ENCODE data around the gene CD7. TPM values are rescaled to one million over a fixed set of nuclear protein-coding genes. Genes with fewer than 3 reads are reported as not detected.

Gene CD7
- total and polyA plus RNA-seq, 2 donors from 2014 or later: 1.0 to 9.2 TPM

GRCh38 chr17:82302568-82302963 lies 14.8 kb downstream of the CD7 start:
- H3K36me3 ChIP-seq (ENCODE audit: control insufficient read depth in 2 of 3, insufficient read depth in 3 of 3, low read length in 3 of 3): no peaks in the 10 kb centered on the region
- no peak for FAIRE-seq
- no peak overlapping the region for H3K9ac ChIP-seq (ENCODE audit: low read length in 3 of 3)
- TF ChIP-seq, protein P1, sequence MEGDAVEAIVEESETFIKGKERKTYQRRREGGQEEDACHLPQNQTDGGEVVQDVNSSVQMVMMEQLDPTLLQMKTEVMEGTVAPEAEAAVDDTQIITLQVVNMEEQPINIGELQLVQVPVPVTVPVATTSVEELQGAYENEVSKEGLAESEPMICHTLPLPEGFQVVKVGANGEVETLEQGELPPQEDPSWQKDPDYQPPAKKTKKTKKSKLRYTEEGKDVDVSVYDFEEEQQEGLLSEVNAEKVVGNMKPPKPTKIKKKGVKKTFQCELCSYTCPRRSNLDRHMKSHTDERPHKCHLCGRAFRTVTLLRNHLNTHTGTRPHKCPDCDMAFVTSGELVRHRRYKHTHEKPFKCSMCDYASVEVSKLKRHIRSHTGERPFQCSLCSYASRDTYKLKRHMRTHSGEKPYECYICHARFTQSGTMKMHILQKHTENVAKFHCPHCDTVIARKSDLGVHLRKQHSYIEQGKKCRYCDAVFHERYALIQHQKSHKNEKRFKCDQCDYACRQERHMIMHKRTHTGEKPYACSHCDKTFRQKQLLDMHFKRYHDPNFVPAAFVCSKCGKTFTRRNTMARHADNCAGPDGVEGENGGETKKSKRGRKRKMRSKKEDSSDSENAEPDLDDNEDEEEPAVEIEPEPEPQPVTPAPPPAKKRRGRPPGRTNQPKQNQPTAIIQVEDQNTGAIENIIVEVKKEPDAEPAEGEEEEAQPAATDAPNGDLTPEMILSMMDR (IDR thresholded peaks at IDR 0.05; ENCODE audit: borderline replicate concordance, extremely low read depth, insufficient read depth): no peak
- no peak for DNase-seq
- H3K9me3 ChIP-seq (ENCODE audit: control insufficient read depth in 2 of 3, insufficient read depth in 1 of 3, low read length in 3 of 3): no peaks in the 10 kb centered on the region
- intact Hi-C loops (cut with DNase I): no loop called here
- no peak overlapping the region for H3K4me3 ChIP-seq (ENCODE audit: low read length in 3 of 3)
- no peak overlapping the region for H3K27ac ChIP-seq (ENCODE audit: low read depth in 2 of 2, low read length in 2 of 2)
- H3K27me3 ChIP-seq (ENCODE audit: control insufficient read depth, insufficient read depth, low read length): no peaks in the 10 kb centered on the region
- peaks cover 0 to 21% (median 12%) of the 10 kb centered on the region in 3 donors for H3K4me1 ChIP-seq (ENCODE audit: control insufficient read depth in 2 of 3, insufficient read depth in 2 of 3, low read depth in 1 of 3, low read length in 3 of 3)

GRCh38 chr17:82301916-82302567 lies 15.4 kb downstream of the CD7 start:
- DNase-seq (peak in 2 of 5 donors; percentile 60 to 78), FAIRE-seq (no peak)
- TF ChIP-seq, protein P1 (IDR thresholded peaks at IDR 0.05; ENCODE audit: borderline replicate concordance, extremely low read depth, insufficient read depth): no peak
- no peak overlapping the region for H3K9ac ChIP-seq (ENCODE audit: low read length in 3 of 3)
- H3K4me1 ChIP-seq (ENCODE audit: control insufficient read depth in 2 of 3, insufficient read depth in 2 of 3, low read depth in 1 of 3, low read length in 3 of 3): peaks cover under 1 to 26% (median 18%) of the 10 kb centered on the region in 3 donors
- no peak overlapping the region for H3K27ac ChIP-seq (ENCODE audit: low read depth in 2 of 2, low read length in 2 of 2)
- no peaks in the 10 kb centered on the region for H3K27me3 ChIP-seq (ENCODE audit: control insufficient read depth, insufficient read depth, low read length)
- no peak overlapping the region for H3K4me3 ChIP-seq (ENCODE audit: low read length in 3 of 3)
- H3K36me3 ChIP-seq (ENCODE audit: control insufficient read depth in 2 of 3, insufficient read depth in 3 of 3, low read length in 3 of 3): no peaks in the 10 kb centered on the region
- H3K9me3 ChIP-seq (ENCODE audit: control insufficient read depth in 2 of 3, insufficient read depth in 1 of 3, low read length in 3 of 3): no peaks in the 10 kb centered on the region
- intact Hi-C loops (cut with DNase I): no loop called here

DNA sequence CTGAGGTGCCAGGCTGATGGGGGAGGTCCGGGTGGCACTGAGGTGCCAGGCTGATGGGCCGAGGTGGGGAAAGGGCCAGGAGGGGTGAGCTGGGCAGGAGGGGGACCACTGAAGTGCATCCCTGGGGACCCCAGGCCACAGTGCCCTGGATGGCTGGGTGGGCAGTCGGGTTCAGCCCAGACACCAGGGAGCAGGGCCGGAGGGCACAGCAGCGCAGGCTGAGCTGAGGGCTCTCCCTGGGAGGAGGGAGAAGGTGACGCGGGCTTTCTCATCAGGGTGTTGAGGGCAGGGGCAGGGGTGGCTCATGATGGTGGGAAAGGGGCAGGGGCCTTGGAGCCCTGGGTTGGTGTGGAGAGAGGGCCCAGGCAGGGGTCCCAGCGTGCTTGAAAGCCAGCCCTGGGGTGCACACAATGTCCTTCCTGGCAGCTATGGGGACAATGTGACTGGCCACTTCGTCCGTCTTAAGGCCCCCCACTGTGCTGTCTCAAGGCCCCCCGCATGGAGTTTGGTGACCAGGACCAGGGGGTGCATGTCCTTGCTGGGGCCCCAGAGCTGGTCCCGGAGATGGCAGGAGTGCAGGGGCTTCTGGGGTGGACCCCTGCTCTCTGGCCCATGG lies 16.0 kb downstream of the CD7 start:
- no peak overlapping the region for H3K27ac ChIP-seq (ENCODE audit: low read depth in 2 of 2, low read length in 2 of 2)
- DNase-seq: no peak

More for the DNA sequence above, 16.0 kb downstream of the CD7 start:
- intact Hi-C loops (cut with DNase I): no loop called here
- Histone ChIP-seq H3K9ac (ENCODE audit: low read length in 3 of 3) (no peak overlapping the region), H3K4me1 (ENCODE audit: control insufficient read depth in 2 of 3, insufficient read depth in 2 of 3, low read depth in 1 of 3, low read length in 3 of 3) (peaks cover 2 to 31% (median 19%) of the 10 kb centered on the region in 3 donors), H3K4me3 (ENCODE audit: low read length in 3 of 3) (no peak overlapping the region), H3K27me3 (ENCODE audit: control insufficient read depth, insufficient read depth, low read length) (no peaks in the 10 kb centered on the region), H3K9me3 (ENCODE audit: control insufficient read depth in 2 of 3, insufficient read depth in 1 of 3, low read length in 3 of 3) (no peaks in the 10 kb centered on the region), H3K36me3 (ENCODE audit: control insufficient read depth in 2 of 3, insufficient read depth in 3 of 3, low read length in 3 of 3) (no peaks in the 10 kb centered on the region)
- TF ChIP-seq, protein P1 (IDR thresholded peaks at IDR 0.05; ENCODE audit: borderline replicate concordance, extremely low read depth, insufficient read depth): no peak
- no peak for FAIRE-seq
